ENCODE measurements around the gene ATXN7. TPM values are rescaled to one million over a fixed set of nuclear protein-coding genes. Genes with fewer than 3 reads are reported as not detected.

The ATXN7 gene
- total and polyA plus RNA-seq, 2 experiments from 2014 or later = 3.0 to 14.4 TPM

- Histone ChIP-seq H3K4me2 (no peak overlapping the region), H3K9me3 (ENCODE audit: low read depth) (no peaks in the 10 kb centered on the region), H3K4me1 (ENCODE audit: insufficient read depth) (no peaks in the 10 kb centered on the region), H2AFZ (no peak overlapping the region), H3K27me3 (no peaks in the 10 kb centered on the region), H3K9me2 (replicated peaks; ENCODE audit: insufficient read depth) (no peaks in the 10 kb centered on the region), H4K20me1 (ENCODE audit: insufficient read depth, poor library complexity, severe bottlenecking) (no peaks in the 10 kb centered on the region), H3K36me3 (replicated peaks; ENCODE audit: insufficient read depth, low read depth) (no peaks in the 10 kb centered on the region), H3K27ac (no peak overlapping the region), H3K79me2 (no peaks in the 10 kb centered on the region), H3K4me3 (no peak overlapping the region)
- no peak for TF ChIP-seq EZH2phosphoT487 (IDR thresholded peaks at IDR 0.05; ENCODE audit: low read depth, severe bottlenecking, unreplicated experiment)
- TF ChIP-seq EZH2 (IDR thresholded peaks at IDR 0.05; ENCODE audit: borderline replicate concordance) = no peak
- no peak for TF ChIP-seq CTCF (IDR thresholded peaks at IDR 0.05; ENCODE audit: poor library complexity)
- DNase-seq (ENCODE audit: low spot score) = no peak
- WGBS (ENCODE audit: low lambda C conversion rate, missing lambda C conversion rate) = 92% methylated on average over 4 of the region's 4 CpGs
Measured at GRCh38 chr3:64029287-64029686, 165.6 kb downstream of the ATXN7 start.

- H3K9me3 ChIP-seq (ENCODE audit: low read depth) = no peaks in the 10 kb centered on the region
- no peak overlapping the region for H3K4me3 ChIP-seq
- H3K4me1 ChIP-seq (ENCODE audit: insufficient read depth) = no peaks in the 10 kb centered on the region
- peak overlapping the region; percentile 40 for H2AFZ ChIP-seq
- H4K20me1 ChIP-seq (ENCODE audit: insufficient read depth, poor library complexity, severe bottlenecking) = no peaks in the 10 kb centered on the region
- DNase-seq (ENCODE audit: low spot score) = peak; percentile 84
- 8% methylated on average over 16 of the region's 16 CpGs for WGBS (ENCODE audit: low lambda C conversion rate, missing lambda C conversion rate)
- H3K4me2 ChIP-seq = peak overlapping the region; percentile 75
- no peak overlapping the region for H3K27ac ChIP-seq
- H3K27me3 ChIP-seq = no peaks in the 10 kb centered on the region
- no peaks in the 10 kb centered on the region for H3K79me2 ChIP-seq
- H3K9me2 ChIP-seq (replicated peaks; ENCODE audit: insufficient read depth) = no peaks in the 10 kb centered on the region
- no peak for TF ChIP-seq EZH2 (IDR thresholded peaks at IDR 0.05; ENCODE audit: borderline replicate concordance)
- TF ChIP-seq CTCF (IDR thresholded peaks at IDR 0.05; ENCODE audit: poor library complexity) = peak; percentile 91
- no peaks in the 10 kb centered on the region for H3K36me3 ChIP-seq (replicated peaks; ENCODE audit: insufficient read depth, low read depth)
Measured at GRCh38 chr3:64030741-64031140, 167.1 kb downstream of the ATXN7 start.

- TF ChIP-seq EZH2 (IDR thresholded peaks at IDR 0.05; ENCODE audit: borderline replicate concordance) (no peak), CTCF (IDR thresholded peaks at IDR 0.05; ENCODE audit: poor library complexity) (no peak), EZH2phosphoT487 (IDR thresholded peaks at IDR 0.05; ENCODE audit: low read depth, severe bottlenecking, unreplicated experiment) (no peak)
- WGBS (ENCODE audit: low lambda C conversion rate, missing lambda C conversion rate) = 85% methylated on average over 13 of the region's 13 CpGs
- Histone ChIP-seq H3K36me3 (replicated peaks; ENCODE audit: insufficient read depth, low read depth) (no peaks in the 10 kb centered on the region), H3K4me3 (no peak overlapping the region), H3K4me1 (ENCODE audit: insufficient read depth) (no peaks in the 10 kb centered on the region), H2AFZ (no peak overlapping the region), H3K79me2 (no peaks in the 10 kb centered on the region), H3K9me2 (replicated peaks; ENCODE audit: insufficient read depth) (no peaks in the 10 kb centered on the region), H4K20me1 (ENCODE audit: insufficient read depth, poor library complexity, severe bottlenecking) (no peaks in the 10 kb centered on the region), H3K4me2 (no peak overlapping the region), H3K27ac (no peak overlapping the region), H3K9me3 (ENCODE audit: low read depth) (no peaks in the 10 kb centered on the region), H3K27me3 (no peaks in the 10 kb centered on the region)
- no peak for DNase-seq (ENCODE audit: low spot score)
Measured at GRCh38 chr3:64031540-64032508, 168.2 kb downstream of the ATXN7 start.

All from hepatocyte (in vitro differentiated cells).